ENCODE data around the gene CFAP20.

CFAP20 gene

GRCh38 chr16:58129097-58129936, at the start of gene CFAP20:
CFAP20 (minus strand) TSS chr16:58129381; CDS start chr16:58129115, 266 bp downstream.
- Histone ChIP-seq H3K4me3 (ENCODE audit: low read length) (peak within 1 kb of the TSS; percentile 77), H3K27me3 (ENCODE audit: control insufficient read depth, low read length) (no peaks in the 10 kb centered on the region), H3K9me3 (ENCODE audit: control insufficient read depth, insufficient read depth, low read length) (no peaks in the 10 kb centered on the region), H3F3A (ENCODE audit: control insufficient read depth, insufficient read depth) (peaks cover 3% of the 10 kb centered on the region), H3K27ac (ENCODE audit: low read depth, low read length) (peak within 1 kb of the TSS; percentile 64), H3K36me3 (ENCODE audit: control insufficient read depth, low read length) (peaks cover 17% of the 10 kb centered on the region), H3K4me2 (ENCODE audit: low read length) (peak within 1 kb of the TSS; percentile 96), H3K79me2 (ENCODE audit: control insufficient read depth, low read length) (peaks cover 47% of the 10 kb centered on the region), H3K4me1 (ENCODE audit: control insufficient read depth, low read length) (peaks cover 38% of the 10 kb centered on the region), H3K9me2 (replicated peaks; ENCODE audit: control insufficient read depth, low read length) (no peaks in the 10 kb centered on the region), H4K20me1 (ENCODE audit: control insufficient read depth, insufficient read depth, low read depth, low read length) (peaks cover 32% of the 10 kb centered on the region)
- TF ChIP-seq CTCF (IDR thresholded peaks at IDR 0.05; ENCODE audit: low read depth, low read length, poor library complexity, severe bottlenecking) (no peak), EZH2phosphoT487 (IDR thresholded peaks at IDR 0.05; ENCODE audit: borderline replicate concordance, low read length) (no peak)

GRCh38 chr16:58177353-58177710, 48.2 kb upstream of the CFAP20 start:
- no peak overlapping the region for H3K4me2 ChIP-seq (ENCODE audit: low read length)
- peaks cover 6% of the 10 kb centered on the region; the same call in 1 of the 2 replicates for H4K20me1 ChIP-seq (ENCODE audit: control insufficient read depth, insufficient read depth, low read depth, low read length)
- TF ChIP-seq CTCF (IDR thresholded peaks at IDR 0.05; ENCODE audit: low read depth, low read length, poor library complexity, severe bottlenecking) (no peak), EZH2phosphoT487 (IDR thresholded peaks at IDR 0.05; ENCODE audit: borderline replicate concordance, low read length) (no peak)
- H3K4me1 ChIP-seq (ENCODE audit: control insufficient read depth, low read length), result no peaks in the 10 kb centered on the region
- H3K27ac ChIP-seq (ENCODE audit: low read depth, low read length), result no peak overlapping the region
- no peak overlapping the region for H3K4me3 ChIP-seq (ENCODE audit: low read length)
- no peaks in the 10 kb centered on the region for H3K27me3 ChIP-seq (ENCODE audit: control insufficient read depth, low read length)
- no peaks in the 10 kb centered on the region for H3K9me2 ChIP-seq (replicated peaks; ENCODE audit: control insufficient read depth, low read length)
- H3K79me2 ChIP-seq (ENCODE audit: control insufficient read depth, low read length), result peaks cover 32% of the 10 kb centered on the region
- peaks cover 85% of the 10 kb centered on the region for H3K36me3 ChIP-seq (ENCODE audit: control insufficient read depth, low read length)
- no peaks in the 10 kb centered on the region for H3K9me3 ChIP-seq (ENCODE audit: control insufficient read depth, insufficient read depth, low read length)
- no peaks in the 10 kb centered on the region for H3F3A ChIP-seq (ENCODE audit: control insufficient read depth, insufficient read depth)

- peaks cover 86% of the 10 kb centered on the region for H3K36me3 ChIP-seq (ENCODE audit: control insufficient read depth, low read length)
- H3K4me1 ChIP-seq (ENCODE audit: control insufficient read depth, low read length), result no peaks in the 10 kb centered on the region
- peaks cover 6% of the 10 kb centered on the region; the same call in 1 of the 2 replicates for H4K20me1 ChIP-seq (ENCODE audit: control insufficient read depth, insufficient read depth, low read depth, low read length)
- H3K79me2 ChIP-seq (ENCODE audit: control insufficient read depth, low read length), result peaks cover 33% of the 10 kb centered on the region
- H3K27me3 ChIP-seq (ENCODE audit: control insufficient read depth, low read length), result no peaks in the 10 kb centered on the region
- H3F3A ChIP-seq (ENCODE audit: control insufficient read depth, insufficient read depth), result no peaks in the 10 kb centered on the region
- no peak overlapping the region for H3K4me2 ChIP-seq (ENCODE audit: low read length)
- no peak for TF ChIP-seq EZH2phosphoT487 (IDR thresholded peaks at IDR 0.05; ENCODE audit: borderline replicate concordance, low read length)
- TF ChIP-seq CTCF (IDR thresholded peaks at IDR 0.05; ENCODE audit: low read depth, low read length, poor library complexity, severe bottlenecking), result no peak
- no peak overlapping the region for H3K27ac ChIP-seq (ENCODE audit: low read depth, low read length)
- no peaks in the 10 kb centered on the region for H3K9me2 ChIP-seq (replicated peaks; ENCODE audit: control insufficient read depth, low read length)
- no peaks in the 10 kb centered on the region for H3K9me3 ChIP-seq (ENCODE audit: control insufficient read depth, insufficient read depth, low read length)
- no peak overlapping the region for H3K4me3 ChIP-seq (ENCODE audit: low read length)
Measured at GRCh38 chr16:58176608-58177352, 47.6 kb upstream of the CFAP20 start.
